Measurements from ENCODE around the gene ZNF592.

The ZNF592 gene

DNA sequence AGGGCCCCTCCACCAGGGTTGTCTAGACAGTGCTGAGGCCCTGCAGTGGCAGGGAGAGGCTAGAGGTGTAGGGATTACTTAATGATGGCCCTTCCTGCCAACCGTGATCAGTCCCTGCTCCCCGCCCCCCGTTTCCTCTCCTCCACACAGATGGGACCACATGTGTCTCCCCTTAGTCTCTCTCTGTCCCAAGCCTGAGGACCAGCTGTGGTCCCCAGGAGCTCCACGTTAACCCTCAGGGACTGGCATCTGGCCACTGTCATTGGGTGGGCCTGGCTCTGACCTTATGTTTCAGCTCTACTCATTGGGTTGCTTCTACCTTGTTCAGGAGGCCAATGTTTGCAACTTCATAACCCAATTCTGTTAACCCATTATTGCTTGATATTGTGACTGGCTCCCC lies 62.8 kb downstream of the ZNF592 start:
- Histone ChIP-seq H3K4me3 (ENCODE audit: low read length) (no peak overlapping the region), H3K36me3 (ENCODE audit: insufficient read depth, low read length) (no peaks in the 10 kb centered on the region), H2AFZ (ENCODE audit: low read depth, low read length) (no peak overlapping the region), H3K4me1 (ENCODE audit: insufficient read depth, low read length) (no peaks in the 10 kb centered on the region), H3K9me3 (ENCODE audit: low read length) (no peaks in the 10 kb centered on the region), H3K27me3 (ENCODE audit: insufficient read depth, low read length) (no peaks in the 10 kb centered on the region)

DNA sequence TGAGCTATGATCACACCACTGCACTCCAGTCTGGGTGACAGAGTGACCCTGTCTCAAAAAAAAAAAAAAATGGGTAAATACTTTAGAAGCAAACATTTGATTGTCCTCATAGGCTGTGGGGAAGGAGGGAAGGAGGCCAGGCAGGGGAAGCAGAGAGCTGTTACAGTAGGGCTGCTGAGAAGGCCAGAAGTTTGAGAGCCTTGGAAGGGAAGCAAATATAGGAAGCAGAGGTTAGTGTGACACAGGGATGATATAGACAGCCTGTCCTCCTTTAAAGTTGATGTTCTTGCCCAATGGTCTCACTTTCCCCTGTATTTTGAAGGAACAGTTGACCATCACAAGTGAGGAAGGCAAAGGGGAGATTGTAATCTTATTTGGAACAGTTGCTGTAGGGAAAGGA lies 63.4 kb downstream of the ZNF592 start:
- no peaks in the 10 kb centered on the region for H3K27me3 ChIP-seq (ENCODE audit: insufficient read depth, low read length)
- no peak overlapping the region for H3K4me3 ChIP-seq (ENCODE audit: low read length)
- H3K9me3 ChIP-seq (ENCODE audit: low read length), result no peaks in the 10 kb centered on the region
- H3K4me1 ChIP-seq (ENCODE audit: insufficient read depth, low read length), result no peaks in the 10 kb centered on the region
- no peaks in the 10 kb centered on the region for H3K36me3 ChIP-seq (ENCODE audit: insufficient read depth, low read length)
- H2AFZ ChIP-seq (ENCODE audit: low read depth, low read length), result no peak overlapping the region

DNA sequence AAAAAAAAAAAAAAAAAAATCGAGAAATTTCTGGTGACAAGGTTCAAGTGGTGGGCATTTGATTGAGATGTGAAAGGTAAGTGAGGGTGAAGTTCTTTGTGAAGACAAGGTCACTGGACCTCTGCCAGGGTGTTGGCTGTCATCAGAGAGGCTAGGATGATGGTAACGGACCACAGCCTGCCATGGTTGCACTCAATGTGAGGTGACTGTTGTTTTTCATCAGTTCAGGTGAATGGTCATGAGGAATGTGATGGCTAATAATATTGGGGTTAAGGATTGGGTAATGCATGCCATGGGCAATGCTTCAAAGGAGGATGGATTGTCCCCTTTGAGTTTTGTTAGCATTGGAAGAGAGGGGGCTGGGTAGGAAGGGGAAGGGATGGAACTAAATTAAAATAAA lies 64.5 kb downstream of the ZNF592 start:
- Histone ChIP-seq H3K4me3 (ENCODE audit: low read length) (no peak overlapping the region), H3K9me3 (ENCODE audit: low read length) (no peaks in the 10 kb centered on the region), H3K36me3 (ENCODE audit: insufficient read depth, low read length) (no peaks in the 10 kb centered on the region), H2AFZ (ENCODE audit: low read depth, low read length) (no peak overlapping the region), H3K4me1 (ENCODE audit: insufficient read depth, low read length) (peaks cover 4% of the 10 kb centered on the region), H3K27me3 (ENCODE audit: insufficient read depth, low read length) (no peaks in the 10 kb centered on the region)

DNA sequence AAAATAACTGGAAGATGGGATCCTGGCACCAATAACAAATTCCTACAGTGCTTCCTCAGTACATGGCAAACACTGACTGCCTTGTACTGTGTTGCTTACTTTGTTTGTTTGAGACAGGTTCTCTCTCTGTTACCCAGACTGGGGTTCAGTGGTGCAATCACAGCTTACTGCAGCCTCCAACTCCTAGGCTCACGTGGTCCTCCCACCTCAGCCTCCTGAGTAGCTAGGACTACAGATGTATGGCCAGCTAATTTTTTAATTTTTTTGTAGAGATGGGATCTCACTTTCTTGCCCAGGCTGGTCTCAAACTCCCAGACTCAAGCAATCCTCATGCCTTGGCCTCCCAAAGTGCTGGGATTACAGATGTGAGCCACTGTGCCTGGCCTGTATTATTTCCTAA lies 65.0 kb downstream of the ZNF592 start:
- H3K4me1 ChIP-seq (ENCODE audit: insufficient read depth, low read length), result peaks cover 10% of the 10 kb centered on the region
- no peaks in the 10 kb centered on the region for H3K27me3 ChIP-seq (ENCODE audit: insufficient read depth, low read length)
- H3K36me3 ChIP-seq (ENCODE audit: insufficient read depth, low read length), result no peaks in the 10 kb centered on the region
- H2AFZ ChIP-seq (ENCODE audit: low read depth, low read length), result no peak overlapping the region
- H3K9me3 ChIP-seq (ENCODE audit: low read length), result no peaks in the 10 kb centered on the region
- no peak overlapping the region for H3K4me3 ChIP-seq (ENCODE audit: low read length)

DNA sequence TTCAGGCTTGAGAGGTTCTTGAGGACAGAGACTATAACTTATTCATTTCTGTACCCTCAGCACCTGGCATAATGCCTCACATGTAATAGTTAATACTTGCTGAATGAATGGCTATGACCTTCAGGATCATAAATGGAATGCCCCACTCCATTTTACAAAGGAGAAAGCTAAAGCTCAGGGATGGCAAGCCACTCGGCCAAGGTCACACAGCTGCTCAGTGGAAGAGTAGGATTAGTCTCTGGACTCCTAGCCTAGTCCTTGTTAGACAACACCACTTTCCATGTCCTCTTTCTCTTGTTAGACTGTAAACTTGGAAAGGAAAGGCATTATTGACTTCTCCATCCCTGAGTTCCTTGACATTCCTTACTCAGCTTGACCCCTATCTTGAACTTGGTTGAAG lies 65.5 kb downstream of the ZNF592 start:
- H3K27me3 ChIP-seq (ENCODE audit: insufficient read depth, low read length), result no peaks in the 10 kb centered on the region
- no peak overlapping the region for H2AFZ ChIP-seq (ENCODE audit: low read depth, low read length)
- no peaks in the 10 kb centered on the region for H3K36me3 ChIP-seq (ENCODE audit: insufficient read depth, low read length)
- no peaks in the 10 kb centered on the region for H3K9me3 ChIP-seq (ENCODE audit: low read length)
- H3K4me3 ChIP-seq (ENCODE audit: low read length), result no peak overlapping the region
- H3K4me1 ChIP-seq (ENCODE audit: insufficient read depth, low read length), result peaks cover 14% of the 10 kb centered on the region

DNA sequence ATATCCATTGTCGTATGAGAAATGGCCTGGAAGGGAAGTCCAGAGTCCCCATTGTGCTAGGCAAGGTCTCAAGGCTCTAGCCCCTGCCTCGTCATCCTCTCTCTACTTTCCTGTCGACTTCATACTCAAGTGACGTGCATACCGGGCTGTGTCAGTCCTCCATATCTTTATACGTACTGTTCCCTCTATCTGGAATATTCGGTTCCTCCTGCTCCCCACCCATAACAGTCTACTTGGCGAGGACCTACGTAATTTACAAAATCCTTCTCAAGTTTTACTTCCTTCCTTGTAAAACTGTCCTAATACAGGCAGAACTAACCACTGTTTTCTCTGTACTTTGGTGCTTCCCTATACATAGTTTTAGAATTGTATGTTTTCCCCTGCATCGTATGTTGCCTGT lies 66.5 kb downstream of the ZNF592 start:
- Histone ChIP-seq H3K27me3 (ENCODE audit: insufficient read depth, low read length) (no peaks in the 10 kb centered on the region), H3K4me1 (ENCODE audit: insufficient read depth, low read length) (peaks cover 23% of the 10 kb centered on the region), H3K9me3 (ENCODE audit: low read length) (no peaks in the 10 kb centered on the region), H3K36me3 (ENCODE audit: insufficient read depth, low read length) (no peaks in the 10 kb centered on the region), H2AFZ (ENCODE audit: low read depth, low read length) (no peak overlapping the region), H3K4me3 (ENCODE audit: low read length) (no peak overlapping the region)

DNA sequence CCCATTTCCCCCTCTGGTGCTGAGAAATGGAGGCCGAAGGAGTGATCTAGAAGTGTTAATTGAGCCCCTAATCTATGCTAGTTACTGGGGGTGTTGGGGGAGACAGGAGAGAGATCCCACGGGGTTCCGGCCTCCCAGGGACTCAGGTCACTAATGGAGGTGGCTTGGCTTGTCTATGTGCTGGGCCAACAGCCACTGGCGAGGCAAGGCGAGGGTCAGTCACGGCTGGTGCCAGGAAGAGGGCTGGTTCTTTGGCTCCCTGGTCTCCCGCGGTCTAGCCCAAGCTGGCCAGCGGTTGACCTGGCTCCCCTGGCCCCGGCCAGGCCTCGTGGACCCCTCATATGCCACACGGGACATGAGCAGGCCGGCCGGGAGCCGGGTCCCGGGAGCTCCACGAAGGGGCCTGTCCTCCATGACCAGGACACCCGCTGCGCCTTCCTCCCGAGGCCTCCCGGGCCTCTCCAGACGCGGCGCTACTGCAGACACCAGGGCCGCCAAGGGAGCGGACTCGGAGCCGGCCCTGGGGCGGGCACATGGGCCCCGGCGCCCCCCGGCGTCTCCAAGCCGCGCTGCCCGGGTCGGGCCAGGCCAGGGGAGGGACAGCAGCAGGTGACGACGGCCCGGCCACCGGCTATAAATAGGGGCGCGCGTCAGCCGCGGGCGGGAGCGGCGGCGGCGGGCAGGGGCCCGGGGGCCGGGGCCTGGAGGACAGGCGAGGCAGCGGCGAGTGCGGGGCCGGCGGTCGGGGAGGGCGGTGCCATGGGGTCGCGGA lies 68.5 kb downstream of the ZNF592 start, which contains the start of gene ALPK3:
Gene ALPK3 (plus strand): TSS at position 663 of the 772 bp plus-strand sequence. CDS start 97 bp downstream, at position 760.
- Histone ChIP-seq H3K4me3 (ENCODE audit: low read length) (no peak within 1 kb of the TSS), H3K4me1 (ENCODE audit: insufficient read depth, low read length) (peaks cover 26% of the 10 kb centered on the region), H3K9me3 (ENCODE audit: low read length) (no peaks in the 10 kb centered on the region), H2AFZ (ENCODE audit: low read depth, low read length) (no peak within 1 kb of the TSS), H3K27me3 (ENCODE audit: insufficient read depth, low read length) (no peaks in the 10 kb centered on the region), H3K36me3 (ENCODE audit: insufficient read depth, low read length) (no peaks in the 10 kb centered on the region)

DNA sequence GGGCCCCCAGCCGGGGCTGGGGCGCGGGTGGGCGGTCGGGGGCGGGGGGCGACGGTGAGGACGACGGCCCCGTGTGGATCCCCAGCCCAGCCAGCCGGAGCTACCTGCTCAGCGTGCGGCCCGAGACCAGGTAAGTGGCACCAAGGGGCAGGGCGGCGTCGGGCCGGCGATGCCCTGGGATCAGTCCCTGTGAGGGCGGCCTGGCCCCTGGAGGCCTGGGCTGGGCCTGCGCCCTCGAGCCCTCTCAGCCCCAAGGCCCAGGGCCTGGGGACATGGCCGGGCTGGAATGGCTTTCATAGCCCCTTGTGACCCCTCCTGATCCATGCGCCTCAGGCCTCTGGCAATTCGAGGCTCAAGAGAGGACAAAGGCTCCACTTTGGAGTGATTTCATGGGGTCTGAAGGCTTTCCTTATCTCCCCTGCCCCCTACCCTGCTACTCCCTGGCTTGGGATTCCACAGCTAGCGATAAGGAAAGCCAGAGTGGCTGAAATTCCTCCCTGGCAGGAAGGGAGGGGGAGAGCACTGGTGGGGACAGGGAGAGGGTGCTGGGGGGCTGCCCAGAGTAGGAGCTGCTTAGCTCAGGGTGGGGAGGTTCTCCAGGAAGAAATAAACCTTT lies 69.2 kb downstream of the ZNF592 start:
- Histone ChIP-seq H3K4me1 (ENCODE audit: insufficient read depth, low read length) (peaks cover 27% of the 10 kb centered on the region), H3K36me3 (ENCODE audit: insufficient read depth, low read length) (no peaks in the 10 kb centered on the region), H2AFZ (ENCODE audit: low read depth, low read length) (no peak overlapping the region), H3K4me3 (ENCODE audit: low read length) (no peak overlapping the region), H3K27me3 (ENCODE audit: insufficient read depth, low read length) (no peaks in the 10 kb centered on the region), H3K9me3 (ENCODE audit: low read length) (no peaks in the 10 kb centered on the region)

DNA sequence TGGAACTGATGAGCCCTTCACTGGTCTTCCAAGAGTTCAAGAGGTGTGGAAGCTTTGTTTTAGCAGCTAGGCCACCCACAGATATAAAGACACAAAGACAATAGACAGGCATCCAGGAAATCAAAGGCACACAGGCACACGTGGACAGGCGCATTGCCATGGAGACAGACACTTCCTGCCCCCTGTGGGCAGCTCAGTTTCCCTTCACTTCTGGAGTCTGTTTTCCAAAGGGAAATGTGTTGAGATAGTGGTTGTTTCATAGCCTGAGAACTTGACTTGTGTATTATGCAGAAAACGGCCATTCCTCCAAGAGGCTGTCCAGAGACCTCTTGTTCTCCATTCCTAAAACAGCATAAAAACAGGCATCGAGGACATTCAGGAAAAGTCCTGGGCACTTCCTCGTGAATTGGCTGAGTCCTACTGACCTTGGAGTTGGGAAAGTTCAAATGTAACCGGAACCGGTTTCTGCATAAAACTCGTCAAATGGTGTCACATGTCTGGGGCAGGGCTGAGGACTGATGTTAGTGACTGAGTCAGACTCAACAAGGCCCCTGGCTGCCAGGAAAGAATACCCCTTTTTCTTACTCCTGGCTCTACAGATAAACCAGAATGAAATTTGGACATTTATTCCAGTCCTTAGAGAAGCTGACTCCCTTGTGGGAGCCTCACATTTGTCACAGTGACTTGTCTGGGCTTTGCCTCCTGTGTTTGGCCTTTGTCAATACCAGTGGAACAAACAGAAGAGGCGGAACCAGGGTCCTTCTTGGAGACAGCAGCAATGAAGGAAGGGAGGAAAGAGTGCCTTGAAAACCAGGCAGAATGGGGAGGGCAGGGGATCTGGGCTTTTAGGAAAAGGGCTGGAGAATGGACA lies 70.1 kb downstream of the ZNF592 start:
- H2AFZ ChIP-seq (ENCODE audit: low read depth, low read length), result no peak overlapping the region
- H3K36me3 ChIP-seq (ENCODE audit: insufficient read depth, low read length), result no peaks in the 10 kb centered on the region
- no peak overlapping the region for H3K4me3 ChIP-seq (ENCODE audit: low read length)
- peaks cover 36% of the 10 kb centered on the region for H3K4me1 ChIP-seq (ENCODE audit: insufficient read depth, low read length)
- H3K27me3 ChIP-seq (ENCODE audit: insufficient read depth, low read length), result no peaks in the 10 kb centered on the region
- no peaks in the 10 kb centered on the region for H3K9me3 ChIP-seq (ENCODE audit: low read length)

DNA sequence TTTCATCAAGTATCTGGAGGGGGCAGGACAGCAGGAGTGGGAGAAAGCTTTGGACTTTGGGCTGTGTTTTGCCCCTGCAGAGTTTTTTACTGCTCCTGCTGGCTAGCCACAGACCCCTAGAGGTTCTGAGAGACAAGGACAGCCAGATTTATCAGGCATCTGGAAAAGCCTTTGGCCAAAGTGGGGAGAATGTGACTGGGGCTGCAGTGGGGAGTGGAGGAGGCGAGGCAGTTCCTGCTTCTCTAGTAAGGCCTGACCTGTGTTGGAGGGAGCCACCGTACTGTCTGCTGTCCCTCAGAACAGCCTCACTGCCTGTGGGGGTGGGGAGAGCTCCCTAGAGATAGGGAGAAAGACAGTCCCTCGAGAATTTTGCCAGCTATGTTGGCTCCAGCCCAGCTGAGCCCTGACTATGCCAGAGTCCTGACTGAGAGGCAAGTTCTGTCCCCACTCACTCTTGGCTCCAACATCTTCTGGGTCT lies 70.9 kb downstream of the ZNF592 start:
- Histone ChIP-seq H3K27me3 (ENCODE audit: insufficient read depth, low read length) (no peaks in the 10 kb centered on the region), H3K4me1 (ENCODE audit: insufficient read depth, low read length) (peaks cover 36% of the 10 kb centered on the region), H3K36me3 (ENCODE audit: insufficient read depth, low read length) (no peaks in the 10 kb centered on the region), H3K4me3 (ENCODE audit: low read length) (no peak overlapping the region), H3K9me3 (ENCODE audit: low read length) (no peaks in the 10 kb centered on the region), H2AFZ (ENCODE audit: low read depth, low read length) (no peak overlapping the region)

DNA sequence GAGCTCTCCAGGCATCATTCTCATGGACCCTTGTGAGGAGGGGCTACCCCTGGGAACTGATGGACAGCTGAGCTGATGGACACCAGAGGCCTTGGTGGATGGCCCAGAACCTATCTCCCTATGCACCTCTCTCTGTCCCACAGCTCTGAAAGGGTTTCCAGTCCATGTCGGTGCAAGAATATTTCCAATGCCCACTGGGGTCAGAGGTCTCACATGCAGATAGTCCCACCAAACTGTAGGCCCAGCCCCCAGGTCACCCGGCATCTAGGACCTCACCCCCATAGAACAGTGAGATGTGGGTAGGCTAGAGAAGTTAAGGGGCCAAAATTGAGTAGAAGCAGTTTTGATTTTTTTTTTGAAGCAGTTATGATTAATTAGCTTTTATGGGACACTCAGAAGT lies 71.4 kb downstream of the ZNF592 start:
- H3K4me3 ChIP-seq (ENCODE audit: low read length), result no peak overlapping the region
- H3K9me3 ChIP-seq (ENCODE audit: low read length), result no peaks in the 10 kb centered on the region

GRCh38 chr15:84821501-84822021 lies 73.2 kb downstream of the ZNF592 start:
- no peaks in the 10 kb centered on the region for H3K27me3 ChIP-seq (ENCODE audit: insufficient read depth, low read length)
- H3K4me1 ChIP-seq (ENCODE audit: insufficient read depth, low read length), result peaks cover 36% of the 10 kb centered on the region
- no peak overlapping the region for H3K4me3 ChIP-seq (ENCODE audit: low read length)
- H2AFZ ChIP-seq (ENCODE audit: low read depth, low read length), result no peak overlapping the region
- H3K9me3 ChIP-seq (ENCODE audit: low read length), result no peaks in the 10 kb centered on the region
- no peaks in the 10 kb centered on the region for H3K36me3 ChIP-seq (ENCODE audit: insufficient read depth, low read length)

More for the DNA sequence above, 71.4 kb downstream of the ZNF592 start:
- H3K27me3 ChIP-seq (ENCODE audit: insufficient read depth, low read length), result no peaks in the 10 kb centered on the region
- no peak overlapping the region for H2AFZ ChIP-seq (ENCODE audit: low read depth, low read length)
- H3K36me3 ChIP-seq (ENCODE audit: insufficient read depth, low read length), result no peaks in the 10 kb centered on the region
- peaks cover 36% of the 10 kb centered on the region for H3K4me1 ChIP-seq (ENCODE audit: insufficient read depth, low read length)
